Activated T-helper 1 cell treated with anti-CD3 and anti-CD28 coated beads, Interleukin-2, amount 50 U/mL, for 16 hours (primary cell): Measurements from ENCODE around the gene ZNF846.
"Not testable (repeated sequence)": the region's sequence is repeated elsewhere in the genome, so short reads cannot be mapped to it uniquely, and the experiment has no call there.

Experiments
- DNase-seq, 2 donors: peaks; one replicate each; pipeline ENCODE4 v3.0.0-alpha.2; 2020; ENCODE audit warnings: low read depth in 1 of 2, low spot score in 1 of 2

The ZNF846 gene

DNA sequence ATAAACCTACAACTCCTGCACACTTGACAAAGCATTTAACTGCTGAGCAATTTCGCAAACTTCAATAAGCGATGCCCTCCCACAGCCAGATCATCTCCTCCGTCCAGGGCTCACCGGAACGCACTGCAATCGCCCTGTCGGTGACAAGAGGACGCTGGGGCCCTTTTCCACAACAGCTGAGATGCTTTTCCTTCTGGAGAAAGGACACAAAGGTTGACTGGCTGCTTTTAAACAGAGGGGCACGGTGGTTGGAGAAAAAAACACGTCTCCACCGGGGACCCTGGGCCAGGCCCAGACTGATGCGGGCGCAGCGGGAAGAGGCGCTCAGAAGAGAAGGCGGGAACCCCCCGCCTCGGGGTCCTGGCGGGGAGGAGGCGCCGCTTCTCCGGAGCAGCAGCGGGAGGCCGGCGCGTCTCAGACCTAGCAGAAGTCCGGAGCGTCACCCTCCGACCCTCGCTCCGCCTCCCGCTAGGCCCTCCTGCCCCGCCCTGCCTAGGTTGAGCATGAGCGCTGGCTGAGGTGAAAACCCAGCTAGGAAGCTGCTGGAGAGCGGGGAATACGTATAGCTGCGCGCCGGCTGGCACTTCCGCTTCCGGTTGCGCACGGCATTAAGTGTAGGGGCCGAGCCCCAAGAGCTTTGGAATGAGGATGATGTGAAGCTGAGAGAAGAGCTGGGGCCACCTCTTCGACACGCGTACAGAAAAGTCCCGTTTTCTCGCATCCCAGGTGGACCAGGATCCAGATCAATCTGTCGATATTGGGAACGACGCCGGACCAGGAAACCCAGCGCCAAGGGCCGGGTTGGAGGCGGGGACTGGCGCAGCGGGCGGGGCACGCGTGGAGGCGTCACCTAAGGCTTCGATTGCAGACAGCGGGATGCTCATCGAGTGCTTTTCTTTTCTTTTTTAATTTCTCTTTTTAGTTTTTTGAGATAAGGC lies at the start of gene ZNF846:
TSS of gene ZNF846 (minus strand) at position 564 of the 938 bp plus-strand sequence. CDS start 3,788 bp downstream, outside the sequence.
- DNase-seq: peak; percentile 85 to 86

DNA sequence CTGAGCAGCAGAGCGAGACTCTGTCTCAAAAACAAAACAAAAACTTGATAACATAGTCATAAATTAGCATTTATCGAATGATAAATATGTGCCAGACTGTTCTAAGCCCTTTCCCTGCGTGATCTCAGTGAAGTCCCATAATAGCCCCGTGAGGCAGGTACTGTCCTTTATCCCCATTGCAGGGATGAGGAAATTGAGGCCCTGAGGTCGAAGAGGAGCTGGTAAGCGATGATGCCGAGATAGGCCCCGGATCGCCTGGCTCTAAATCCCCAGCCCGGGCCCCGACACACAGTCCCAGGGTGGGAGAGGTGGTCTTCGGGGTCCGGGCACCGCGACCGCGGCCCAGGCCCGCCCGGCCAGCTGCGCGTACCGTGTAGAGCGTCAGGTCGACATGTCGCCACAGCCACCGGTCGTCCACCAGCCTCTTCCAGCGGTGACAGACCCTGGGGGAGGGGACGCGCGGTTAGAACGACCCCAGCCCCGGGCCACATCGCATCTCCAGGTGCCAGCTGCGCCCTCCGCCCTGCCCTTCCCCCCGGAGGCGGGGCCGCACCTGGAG lies 49.7 kb upstream of the ZNF846 start:
- no peak for DNase-seq

DNA sequence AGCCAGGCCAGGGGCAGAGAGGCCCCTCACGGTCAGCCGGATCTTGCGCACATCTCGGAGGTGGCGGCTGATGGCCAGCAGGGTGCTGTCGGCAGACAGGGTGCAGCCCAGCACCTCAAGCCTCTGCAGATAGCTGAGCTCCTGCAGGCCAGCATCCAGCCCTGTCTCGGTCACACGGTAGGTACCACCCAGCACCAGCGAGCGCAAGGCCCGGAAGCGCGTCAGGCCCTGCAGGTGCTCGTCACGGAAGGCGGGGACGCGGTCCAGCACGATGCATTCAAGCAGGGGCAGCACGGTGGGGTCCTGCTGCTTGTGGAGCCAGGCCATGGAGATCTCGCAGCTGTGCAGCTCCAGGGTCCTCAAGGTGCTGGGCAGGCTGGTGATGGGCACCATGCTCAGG lies 42.6 kb upstream of the ZNF846 start:
- DNase-seq: no peak

DNA sequence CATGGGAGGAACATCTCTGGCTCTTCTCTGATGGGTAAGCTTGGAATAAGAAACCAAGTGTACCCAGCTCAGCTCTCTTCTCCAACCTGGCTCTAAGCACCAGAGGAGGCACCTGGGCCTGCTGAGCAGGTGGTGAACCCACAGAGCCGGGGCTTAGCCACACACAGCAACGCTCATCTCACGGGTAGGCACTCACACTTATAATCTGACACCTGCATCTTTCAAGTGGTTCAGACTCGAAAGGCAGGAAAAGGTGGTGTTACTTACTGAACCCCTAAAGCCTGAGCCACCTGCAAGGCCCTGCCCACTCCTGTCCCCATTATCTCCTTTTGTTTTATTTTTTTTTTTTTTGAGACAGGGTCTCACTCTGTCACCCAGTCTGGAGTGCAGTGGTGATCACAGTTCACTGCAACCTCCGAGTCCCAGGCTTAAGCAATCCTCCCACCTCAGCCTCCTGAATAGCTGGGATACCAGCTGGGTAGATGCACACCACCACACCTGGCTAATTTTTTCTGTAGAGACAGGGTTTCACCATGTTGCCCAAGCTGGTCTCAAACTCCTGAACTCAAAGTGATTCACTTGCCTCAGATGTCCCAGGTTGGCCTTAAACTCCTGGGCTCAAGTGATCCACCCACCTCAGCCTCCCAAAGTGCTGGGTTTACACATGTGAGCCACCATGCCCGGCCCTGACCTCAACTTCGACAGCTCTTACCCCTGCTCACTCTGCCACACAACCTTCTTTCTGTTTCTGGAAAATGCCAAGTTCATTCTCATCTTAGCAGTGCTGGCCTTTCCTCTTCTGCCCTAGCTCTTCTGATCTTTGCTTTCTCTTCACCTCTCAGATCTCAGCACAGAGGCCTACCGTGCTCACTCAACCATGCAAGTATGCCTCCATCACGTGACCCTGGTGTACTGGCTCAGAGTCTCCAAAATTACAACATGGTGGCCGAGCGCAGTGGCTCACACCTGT lies 40.6 kb upstream of the ZNF846 start:
- no peak for DNase-seq

DNA sequence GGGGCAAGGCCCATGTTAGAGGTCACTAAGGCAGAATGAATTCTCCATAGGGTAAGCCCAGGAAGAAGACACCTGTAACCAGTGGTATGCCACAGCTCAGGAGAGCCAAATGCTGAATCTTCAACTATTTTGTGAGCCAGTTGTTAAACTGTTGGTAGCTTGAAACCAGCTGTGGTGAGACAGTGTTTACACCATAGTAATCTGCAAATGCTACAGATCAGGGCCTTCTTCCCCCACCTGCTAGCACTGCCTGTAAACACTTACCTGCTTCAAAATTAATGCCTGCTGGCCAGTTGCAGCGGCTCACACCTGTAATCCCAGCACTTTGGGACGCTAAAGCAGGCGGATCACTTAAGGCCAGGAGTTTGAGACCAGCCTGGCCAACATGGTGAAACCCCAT lies 38.3 kb upstream of the ZNF846 start:
- DNase-seq: no peak

DNA sequence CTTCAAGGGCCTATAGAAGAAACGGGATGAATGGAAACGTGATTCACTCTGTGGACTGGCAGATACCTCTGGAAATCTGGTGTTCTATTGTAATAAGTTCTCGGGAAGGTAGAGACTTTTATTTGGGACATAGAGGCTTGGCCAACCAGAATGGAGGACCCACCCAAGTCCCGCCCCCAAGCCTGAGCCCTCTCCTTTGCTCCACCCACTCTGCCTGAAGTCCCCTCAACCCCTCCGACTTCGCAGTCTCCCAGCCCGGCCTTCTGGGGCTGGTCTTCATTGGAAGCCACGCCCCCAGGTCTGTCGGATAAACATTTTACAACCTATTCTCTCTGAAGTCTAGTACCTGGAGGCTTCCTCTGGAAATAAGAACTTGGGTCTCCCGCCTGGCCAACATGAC lies 33.4 kb upstream of the ZNF846 start:
- no peak for DNase-seq

DNA sequence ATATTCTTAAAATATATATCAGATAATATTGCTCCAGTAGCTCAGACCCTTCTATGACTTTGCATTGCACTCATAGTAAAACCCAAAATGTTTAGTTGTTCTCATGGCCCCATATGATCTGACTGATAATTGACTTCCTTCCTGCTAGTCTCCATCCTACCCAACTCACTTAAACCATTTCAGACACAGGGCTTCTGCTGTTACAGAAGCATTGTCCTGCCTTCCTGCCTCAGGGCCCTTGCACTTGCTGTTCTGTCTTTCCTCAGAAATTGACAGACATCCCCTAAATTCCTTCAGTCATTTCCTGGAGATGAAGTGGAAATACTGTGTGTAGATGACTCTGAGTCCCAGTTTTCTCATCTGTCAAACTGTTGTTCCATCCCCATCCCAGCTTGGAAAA lies 30.6 kb upstream of the ZNF846 start:
- no peak for DNase-seq

DNA sequence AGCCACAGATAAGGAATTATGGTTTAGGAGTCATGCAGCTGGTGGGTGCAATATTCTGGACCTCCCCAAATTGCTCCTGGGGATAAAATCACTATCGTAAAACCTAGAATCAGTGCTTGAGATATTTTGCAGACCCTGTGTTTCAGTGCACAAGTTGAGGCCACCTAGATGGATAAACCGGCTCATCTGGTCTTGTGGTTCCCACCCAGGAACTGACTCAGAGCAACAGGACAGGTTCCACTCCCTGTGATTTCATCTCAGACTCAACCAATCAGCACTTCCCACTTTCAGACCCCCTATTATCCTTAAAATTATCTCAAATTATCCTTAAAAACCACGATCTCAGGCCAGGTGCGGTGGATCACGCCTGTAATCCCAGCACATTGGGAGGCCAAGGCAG lies 29.3 kb upstream of the ZNF846 start:
- no peak for DNase-seq

DNA sequence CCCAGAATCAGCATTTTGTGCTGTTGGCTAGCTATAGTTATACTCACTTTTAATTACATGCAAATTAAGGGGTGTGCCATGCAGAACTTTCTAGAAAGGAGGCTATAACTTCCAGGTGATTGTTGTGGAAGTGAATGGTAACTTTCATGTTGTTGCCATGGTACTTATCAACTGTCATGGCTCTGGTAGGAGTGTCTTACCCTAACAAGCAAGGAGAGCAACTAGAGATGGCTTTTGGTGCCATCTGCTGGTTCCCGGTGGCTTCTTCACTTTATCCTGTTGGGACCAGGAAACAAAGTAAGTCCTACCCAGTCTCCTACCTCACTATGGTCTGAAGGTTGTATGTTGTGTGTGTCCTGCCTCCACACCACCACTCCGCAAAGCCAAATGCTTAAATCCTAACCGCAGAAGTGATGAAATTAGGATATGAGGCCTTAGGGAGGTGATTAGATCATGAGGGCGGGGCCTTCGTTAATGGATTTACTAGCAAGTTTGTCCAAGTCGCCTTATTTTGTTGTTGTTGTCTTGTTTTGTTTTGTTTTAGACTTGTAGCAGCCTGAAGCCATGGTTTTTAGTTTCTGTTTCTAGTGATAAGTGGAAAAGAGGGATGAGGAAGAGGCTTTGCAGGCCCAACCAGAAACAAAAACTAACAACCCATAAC lies 27.7 kb upstream of the ZNF846 start:
- peak; percentile 62 to 67 for DNase-seq

DNA sequence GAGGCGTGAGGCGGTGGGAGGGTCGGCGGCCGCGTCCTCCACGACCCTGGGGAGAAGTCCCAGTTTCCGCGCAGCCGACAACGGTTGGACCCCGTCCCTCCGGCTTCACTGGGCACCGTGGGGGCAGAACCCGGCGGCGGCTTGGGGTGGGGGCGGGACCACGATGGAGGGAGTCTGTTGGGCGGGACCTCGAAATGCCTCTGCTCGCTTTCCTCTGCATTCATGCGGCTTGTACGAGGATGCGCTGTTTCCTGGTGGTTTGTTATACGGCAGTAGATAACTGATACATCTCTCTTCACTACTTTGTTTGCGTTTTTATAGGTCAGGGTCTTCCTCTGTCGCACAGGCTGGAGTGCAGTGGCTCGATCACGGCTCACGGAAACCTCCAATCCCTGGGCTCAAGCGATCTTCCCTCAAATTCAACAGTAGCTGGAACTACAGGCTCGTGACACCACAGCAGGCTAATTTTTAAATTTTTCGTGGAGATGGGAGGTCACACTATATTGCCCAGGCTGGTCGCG lies 24.6 kb upstream of the ZNF846 start:
- peak; percentile 29 to 45 for DNase-seq

DNA sequence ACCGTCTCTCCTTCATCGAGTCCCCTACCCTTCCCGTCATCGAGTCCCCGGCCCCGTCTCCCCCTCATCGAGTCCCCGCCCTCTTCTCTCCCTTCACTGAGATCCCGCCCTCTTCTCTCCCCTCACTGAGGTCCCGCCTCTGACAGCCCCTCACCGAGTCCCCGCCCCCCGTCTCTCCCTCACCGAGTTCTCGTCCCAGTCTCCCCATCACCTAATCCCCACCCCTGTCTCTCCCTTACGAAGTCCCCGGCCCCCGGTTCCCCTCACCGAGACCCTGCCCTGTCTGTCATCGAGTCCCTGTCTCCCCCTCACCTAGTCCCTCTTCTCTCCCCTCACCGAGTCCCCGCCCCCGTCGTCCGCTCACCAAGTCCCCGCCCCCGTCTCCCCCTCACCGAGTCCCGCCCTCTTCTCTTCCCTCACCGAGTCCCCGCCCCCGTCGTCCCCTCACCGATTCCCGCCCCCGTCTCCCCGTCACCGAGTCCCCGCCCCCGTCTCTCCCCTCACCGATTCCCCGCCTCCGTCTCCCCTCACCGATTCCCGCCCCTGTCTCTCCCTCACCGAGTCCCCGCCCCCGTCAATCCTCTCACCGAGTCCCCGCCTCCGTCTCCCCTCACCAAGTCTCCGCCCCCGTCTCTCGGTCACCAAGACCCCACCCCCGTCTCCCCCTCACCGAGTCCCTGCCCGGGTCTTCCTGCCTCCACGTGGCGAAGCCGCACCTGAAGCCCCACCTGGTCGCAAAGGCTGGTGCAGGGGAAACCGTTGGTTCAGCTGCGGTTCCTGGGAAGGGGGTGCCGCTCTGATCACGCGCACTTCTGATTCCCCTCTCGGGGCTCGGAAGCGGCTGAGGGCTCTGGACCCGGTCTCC lies 23.9 kb upstream of the ZNF846 start:
- DNase-seq: peak; percentile 82 to 84

DNA sequence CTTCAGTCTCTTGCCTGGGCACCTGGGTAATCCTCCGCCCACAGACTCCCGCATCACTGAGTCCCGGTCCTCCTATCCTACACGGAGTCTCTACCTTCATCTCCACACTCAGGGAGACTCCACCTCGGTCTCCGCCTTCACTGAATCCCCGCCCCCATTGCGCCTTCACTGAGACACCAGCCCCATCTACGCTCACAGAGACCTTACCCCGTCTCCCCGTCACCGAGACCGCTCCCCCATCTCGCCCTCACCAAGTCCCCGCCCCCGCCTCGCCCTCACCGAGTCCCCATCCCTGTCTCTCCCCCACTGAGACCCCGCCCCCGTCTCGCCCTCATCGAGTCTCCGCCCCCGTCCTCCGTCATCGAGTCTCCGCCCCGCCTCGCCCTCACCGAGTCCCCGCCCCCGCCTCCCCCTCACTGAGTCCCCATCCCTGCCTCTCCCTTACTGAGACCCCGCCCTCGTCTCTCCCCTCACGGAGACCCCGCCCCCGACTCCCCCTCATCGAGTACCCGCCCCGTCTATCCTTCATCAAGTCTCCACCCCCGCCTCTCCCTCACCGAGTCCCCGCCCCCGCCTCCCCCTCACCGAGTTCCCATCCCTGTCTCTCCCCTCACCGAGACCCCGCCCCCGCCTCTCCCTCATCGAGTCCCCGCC lies 23.1 kb upstream of the ZNF846 start:
- peak; percentile 86 to 91 for DNase-seq

DNA sequence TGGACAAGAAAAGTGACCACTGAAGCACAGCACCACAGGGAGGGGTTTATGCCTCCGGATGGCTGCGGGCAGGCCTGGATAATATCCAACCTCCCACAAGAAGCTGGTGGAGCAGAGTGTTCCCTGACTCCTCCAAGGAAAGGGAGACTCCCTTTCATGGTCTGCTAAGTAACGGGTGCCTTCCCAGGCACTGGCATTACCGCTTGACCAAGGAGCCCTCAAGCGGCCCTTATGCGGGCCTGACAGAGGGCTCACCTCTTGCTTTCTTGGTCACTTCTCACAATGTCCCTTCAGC lies 22.5 kb upstream of the ZNF846 start:
- DNase-seq: not testable (repeated sequence)

DNA sequence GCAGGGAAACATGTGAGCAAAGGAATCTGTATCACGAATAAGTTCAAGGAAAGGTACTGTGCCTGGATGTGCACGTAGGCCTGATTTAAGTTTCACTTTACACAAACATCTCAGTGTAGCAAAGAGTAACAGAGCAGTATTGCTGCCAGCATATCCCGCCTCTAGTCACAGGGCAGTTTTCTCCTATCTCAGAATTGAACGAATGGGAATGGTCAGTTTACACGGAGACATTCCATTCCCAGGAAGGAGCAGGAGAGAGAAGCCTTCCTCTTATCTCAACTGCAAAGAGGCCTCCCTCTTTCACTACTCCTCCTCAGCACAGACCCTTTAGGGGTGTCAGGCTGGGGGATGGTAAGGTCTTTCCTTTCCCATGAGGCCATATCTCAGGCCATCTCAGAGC lies 21.0 kb upstream of the ZNF846 start:
- not testable (repeated sequence) for DNase-seq

DNA sequence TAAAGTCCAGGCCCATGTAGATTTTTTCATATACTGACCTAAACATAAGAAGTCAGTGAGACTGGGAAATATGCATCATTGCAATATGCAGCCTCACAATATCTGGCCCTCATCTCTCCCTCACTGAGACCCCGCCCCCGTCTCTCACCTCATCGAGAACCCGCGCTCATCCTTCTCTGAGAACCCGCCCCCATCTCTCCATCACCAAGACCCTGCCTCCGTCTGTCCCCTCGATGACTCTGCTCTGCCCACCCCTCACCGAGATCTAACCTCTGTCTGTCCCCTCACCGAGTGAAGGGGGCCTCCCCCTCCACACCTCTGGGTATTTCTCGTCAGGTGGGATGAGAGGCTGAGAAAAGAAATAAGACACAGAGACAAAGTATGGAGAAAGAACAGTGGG lies 20.5 kb upstream of the ZNF846 start:
- no peak for DNase-seq

DNA sequence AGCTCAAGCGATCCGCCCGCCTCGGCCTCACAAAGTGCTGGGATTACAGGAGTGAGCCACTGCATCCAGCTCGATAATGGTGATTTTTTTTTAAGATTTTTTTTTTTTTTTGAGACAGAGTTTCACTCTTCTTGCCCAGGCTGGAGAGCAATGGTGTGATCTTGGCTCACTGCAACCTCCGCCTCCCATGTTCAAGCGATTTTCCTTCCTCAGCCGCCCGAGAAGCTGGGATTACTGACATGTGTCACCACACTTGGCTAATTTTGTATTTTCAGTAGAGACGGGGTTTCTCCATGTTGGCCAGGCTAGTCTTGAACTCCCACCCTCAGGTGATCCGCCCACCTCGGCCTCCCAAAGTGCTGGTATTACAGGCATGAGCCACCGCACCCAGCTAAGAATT lies 20.1 kb upstream of the ZNF846 start:
- DNase-seq: not testable (repeated sequence)

DNA sequence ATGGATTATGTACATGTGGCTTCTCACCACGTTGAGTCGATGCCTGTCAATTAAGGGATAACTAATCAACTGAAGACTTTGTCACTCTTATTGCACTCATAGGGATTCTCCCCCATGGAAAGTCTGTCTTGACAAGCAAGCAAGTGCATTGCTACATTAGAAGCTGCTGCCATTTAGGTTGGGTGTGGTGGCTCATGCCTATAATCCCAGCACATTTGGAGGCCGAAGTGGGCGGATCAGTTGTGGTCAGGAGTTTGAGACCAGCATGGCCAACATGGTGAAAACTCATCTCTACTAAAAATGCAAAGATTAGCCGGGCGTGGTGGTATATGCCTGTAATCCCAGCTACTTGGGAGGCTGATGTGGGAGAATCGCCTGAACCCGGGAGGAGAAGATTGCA lies 18.3 kb upstream of the ZNF846 start:
- DNase-seq: no peak

DNA sequence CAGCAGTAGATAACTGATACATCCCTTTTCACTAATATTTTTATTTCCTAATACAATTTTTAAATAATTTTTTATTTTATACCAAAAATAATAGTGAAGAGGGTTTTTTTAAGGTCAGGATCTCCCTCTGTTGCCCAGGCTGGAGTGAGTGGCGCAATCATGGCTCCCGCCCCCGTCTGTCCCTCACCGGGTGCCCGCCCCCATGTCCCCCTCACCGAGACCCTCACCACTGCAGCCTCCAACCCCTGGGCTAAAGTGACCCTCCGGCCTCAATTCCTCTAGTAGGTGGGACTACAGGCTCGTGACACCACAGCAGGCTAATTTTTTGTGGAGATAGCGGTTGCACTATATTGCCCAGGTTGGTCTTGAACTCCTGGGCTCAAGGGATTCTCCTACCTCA lies 17.8 kb upstream of the ZNF846 start:
- DNase-seq: no peak
